HG02678 (cell line): Measurements from ENCODE around the gene LMNTD2.
A peak's percentile ranks its signal among the peaks of the same experiment; 100 is the strongest.
"Not testable (repeated sequence)": the region's sequence is repeated elsewhere in the genome, so short reads cannot be mapped to it uniquely, and the experiment has no call there.

ENCODE experiments used
- ATAC-seq: cut with Tn5 transposase; IDR thresholded peaks from one replicate; pipeline ENCODE4 v1.9.1; 2021; ENCODE audit warnings: mild to moderate bottlenecking, moderate library complexity; ENCODE audit not compliant: unreplicated experiment

The LMNTD2 gene

DNA sequence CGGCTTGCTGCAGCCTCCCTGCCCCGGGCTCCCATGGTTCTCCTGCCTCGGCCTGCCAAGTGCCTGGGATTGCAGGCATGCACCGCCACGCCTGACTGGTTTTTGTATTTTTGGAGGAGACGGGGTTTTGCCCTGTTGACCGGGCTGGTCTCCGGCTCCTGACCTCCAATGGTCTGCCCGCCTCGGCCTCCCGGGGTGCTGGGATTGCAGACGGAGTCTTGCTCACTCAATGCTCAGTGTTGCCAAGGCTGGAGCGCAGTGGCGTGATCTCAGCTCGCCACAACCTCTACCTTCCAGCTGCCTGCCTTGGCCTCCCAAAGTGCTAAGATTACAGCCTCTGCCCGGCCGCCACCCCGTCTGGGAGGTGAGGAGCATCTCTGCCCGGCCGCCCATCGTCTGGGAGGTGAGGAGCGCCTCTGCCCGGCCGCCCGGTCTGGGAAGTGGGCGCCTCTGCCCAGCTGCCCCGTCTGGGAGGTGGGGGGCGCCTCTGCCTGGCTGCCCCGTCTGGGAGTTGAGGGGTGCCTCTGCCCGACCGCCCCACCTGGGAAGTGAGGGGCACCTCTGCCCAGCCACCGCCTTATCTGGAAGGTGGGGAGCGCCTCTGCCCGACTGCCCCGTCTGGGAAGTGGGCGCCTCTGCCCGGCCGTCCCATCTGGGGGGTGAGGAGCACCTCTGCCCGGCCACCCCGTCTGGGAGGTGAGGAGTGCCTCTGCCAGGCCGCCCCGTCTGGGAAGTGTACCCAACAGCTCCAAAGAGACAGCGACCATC, 43.4 kb downstream of the LMNTD2 start:
- ATAC-seq, result not testable (repeated sequence)

DNA sequence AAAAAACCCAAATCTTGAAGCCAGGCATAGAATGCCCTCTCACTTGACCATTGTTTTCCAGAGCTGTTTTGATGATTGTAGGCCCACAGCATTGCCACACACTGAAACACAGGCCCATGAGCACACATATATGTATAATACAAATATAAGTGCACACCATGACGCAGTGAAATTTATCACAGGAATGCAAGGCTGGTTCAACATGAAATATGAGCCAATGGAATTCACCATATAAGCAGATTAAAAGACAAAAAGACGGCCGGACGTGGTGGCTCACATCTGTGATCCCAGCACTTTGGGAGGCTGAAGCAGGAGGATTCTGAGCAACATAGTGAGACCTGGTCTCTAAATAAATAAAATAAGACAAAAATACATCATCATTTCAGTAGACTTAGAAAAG, 44.1 kb downstream of the LMNTD2 start:
- ATAC-seq, result no peak

DNA sequence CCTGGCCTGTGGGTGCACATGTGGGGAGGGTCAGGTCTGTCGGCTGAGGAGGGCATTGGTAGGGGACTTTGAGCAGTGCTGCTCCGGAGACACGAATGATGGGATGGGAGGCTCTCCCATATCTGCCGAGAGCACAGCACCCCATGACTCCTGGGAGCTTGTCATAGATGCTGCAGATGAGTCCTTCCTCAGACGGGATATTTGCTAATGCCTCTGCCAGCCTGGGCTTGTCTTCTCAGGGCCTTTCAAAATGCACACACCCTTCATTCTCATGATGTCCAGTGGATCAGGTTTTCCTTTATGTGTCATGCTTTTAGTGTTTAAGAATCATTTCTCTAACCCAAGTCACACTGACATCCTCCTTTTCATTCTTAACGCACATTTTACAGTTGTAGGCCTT, 45.4 kb downstream of the LMNTD2 start:
- no peak for ATAC-seq

DNA sequence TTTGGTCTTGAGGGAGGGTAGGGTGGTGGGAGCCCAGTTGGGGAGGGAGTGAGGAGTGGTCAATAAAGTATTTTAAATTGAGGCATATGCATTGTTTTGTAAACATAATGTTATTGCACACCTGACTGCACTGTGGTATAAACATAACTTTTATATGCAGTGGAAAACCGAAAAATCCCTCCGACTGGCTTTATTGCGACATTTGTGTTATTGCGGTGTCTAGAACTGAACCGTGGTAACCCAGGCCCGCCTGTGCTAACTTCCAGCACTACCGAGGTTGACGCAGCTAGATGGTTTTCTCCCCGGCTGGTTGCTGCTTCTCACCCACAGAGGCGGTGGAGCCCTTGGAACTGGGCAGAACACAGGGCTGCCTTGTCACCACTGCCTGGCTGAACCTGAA, 45.9 kb downstream of the LMNTD2 start:
- ATAC-seq, result no peak

DNA sequence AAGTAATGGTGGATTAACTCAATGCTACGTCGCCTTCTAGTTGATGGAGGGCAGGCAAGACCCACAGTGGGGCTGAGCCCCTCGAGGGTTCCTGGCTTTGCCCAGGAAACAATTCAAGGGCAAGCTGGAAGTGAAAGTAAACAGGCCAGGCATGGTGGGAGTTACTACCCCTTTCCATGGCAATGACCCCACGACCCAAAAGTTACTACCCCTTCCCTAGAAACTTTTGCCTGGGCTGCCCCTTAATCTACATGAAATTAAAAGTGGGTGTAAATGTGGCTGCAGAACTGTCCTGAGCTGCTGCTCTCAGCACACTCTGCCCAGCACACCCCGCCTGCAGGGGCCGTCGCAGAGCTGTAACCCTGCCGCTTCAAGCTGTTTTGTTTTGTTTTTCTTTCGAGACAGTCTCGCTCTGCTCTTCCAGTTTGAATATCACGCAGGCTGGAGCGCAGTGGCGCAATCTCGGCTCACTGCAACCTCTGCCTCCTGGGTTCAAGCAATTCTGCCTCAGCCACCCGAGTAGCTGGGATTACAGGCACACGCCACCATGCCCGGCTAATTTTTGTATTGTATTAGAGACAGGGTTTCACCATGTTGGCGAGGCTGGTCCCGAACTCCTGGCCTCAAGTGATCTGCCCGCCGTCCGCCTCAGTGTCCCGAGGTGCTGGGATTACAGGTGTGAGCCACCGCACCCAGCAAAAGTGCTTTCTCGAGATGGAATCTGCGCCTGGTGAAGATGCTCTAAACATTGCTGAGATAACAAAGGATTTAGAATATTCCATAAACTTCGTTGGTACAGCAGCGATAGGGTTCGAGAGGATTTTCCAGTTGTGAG, 47.6 kb downstream of the LMNTD2 start:
- ATAC-seq, result no peak

DNA sequence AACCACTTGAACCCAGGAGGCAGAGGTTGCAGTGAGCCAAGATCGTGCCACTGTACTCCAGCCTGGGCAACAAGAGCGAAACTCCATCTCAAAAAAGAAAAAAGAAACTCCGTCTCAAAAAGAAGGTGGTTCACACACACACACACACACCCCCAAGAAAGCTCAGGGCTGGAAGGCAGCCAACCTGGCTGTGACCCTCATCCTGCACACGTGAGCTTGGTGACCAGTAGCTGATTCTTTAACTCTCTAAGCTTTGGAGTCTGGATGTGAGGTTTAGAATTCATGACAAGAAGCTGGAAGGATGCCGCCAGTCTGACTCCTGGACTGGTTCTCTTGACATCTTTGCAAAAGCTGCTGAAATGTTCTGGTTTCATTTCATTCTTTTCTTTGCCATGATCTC, 51.6 kb downstream of the LMNTD2 start:
- ATAC-seq, result no peak

DNA sequence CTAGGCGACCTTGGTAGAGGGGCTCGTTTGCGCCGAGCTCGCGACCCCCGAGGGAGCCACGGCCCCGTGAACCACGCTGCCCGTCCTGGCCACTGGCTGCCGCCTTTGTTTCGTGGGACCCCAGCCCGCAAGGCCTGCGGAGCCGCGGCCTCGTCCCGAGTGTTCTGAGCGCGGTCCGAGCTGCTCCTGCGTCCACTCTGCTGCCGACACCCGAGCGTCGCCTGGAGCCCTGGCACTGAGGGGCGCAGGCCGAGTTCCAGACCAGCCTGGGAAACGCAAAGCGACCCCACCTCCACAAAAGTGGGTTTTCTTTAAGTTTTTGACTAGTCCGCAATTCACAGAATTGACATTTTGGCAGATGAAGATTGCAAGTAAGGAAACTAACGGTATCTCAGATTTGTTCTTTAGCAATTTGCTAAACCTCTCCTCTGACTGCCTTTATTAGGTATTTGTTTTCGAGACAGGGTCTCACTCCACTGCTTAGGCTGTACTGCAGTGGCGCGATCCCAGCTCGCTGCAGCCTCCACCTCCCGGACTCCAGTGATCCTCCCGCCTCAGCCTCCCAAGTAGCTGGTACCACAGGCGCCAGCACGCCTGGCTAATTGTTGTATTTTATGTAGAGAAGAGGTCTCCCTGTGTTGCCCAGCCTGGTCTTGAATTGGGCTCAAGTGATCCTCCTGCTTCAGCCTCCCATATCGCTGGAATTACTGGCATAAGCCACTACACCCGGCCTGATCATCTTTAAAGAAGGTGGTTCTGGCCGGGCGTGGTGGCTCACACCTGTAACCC, 52.6 kb downstream of the LMNTD2 start:
- ATAC-seq, result no peak

DNA sequence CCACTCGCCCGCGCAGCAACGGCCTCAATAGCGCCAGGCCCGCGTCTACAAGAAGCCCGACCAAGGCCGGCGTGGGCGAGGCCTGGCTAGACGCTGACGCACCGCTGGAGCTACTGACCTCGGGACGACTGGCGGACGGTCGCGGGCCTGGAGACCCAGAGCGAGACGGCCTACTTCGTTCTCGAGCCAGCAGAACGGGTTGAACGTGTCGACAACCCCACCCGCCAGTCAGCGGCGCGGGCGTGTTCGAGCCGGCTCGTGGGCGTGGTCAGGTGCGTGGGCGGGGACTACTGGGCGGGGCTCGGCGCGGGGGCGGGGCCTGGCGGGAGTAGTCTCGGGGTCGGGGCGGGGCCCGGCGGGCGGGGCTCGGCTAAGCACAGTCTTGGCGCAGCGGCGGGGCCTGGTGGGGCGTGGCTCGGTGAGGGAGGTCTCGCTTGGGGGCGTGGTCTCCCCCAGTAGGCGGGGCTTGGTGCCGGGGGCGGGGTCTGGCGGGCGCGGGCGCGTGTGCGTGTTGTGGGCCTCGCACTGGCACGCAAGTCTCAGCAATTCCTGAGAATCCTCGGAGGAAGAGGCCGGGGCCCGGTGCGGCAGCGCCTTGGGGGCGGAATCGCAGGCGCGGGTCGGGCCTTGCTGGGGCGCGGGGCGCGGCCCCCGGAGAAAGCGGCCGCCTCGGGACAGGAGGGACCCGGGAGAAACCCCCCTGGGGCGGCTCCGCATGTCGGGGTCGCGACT, 53.4 kb downstream of the LMNTD2 start, which contains the start of gene RNH1:
Gene RNH1, minus strand, starts transcription at position 248 of the 732 bp plus-strand sequence. CDS start 5,080 bp downstream, outside the sequence.
- peak; percentile 48 for ATAC-seq

DNA sequence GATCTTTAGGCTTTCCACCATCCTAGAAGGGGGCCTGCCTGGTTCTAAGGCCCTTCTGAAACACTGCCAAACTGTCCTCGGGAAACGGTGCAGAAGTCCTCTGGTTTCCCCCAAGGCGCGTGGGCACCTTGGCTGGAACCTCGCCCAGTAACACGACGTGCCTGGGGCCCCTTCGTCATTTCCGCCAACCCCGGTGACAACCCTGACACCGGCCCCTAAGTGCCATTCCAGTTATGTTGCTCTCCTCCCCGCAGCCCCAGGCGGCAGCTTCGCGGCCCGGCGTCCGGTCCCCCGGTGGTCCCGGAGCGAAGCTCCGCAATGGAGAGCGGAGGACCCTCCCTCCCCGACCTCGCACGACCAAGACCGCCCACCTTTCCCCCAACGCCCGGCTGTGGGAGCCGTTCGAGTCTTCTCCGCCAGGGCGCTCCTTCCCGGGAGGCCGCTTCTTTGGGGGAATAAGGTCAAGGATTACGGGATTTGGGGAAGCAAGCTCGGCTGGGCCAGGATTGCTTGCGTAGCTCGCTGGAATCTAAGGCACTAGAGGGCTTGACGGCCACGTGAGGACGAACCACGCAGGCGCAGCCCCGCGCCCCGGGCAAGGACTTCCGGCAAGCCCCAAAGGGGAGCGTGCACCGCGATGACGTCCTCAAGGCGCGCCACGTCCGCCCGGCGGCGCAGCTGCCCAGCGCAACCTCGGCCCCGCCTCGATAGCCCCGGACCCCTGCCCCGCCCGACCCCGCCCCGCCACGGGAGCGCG, 54.1 kb downstream of the LMNTD2 start:
- peak; percentile 74 for ATAC-seq

DNA sequence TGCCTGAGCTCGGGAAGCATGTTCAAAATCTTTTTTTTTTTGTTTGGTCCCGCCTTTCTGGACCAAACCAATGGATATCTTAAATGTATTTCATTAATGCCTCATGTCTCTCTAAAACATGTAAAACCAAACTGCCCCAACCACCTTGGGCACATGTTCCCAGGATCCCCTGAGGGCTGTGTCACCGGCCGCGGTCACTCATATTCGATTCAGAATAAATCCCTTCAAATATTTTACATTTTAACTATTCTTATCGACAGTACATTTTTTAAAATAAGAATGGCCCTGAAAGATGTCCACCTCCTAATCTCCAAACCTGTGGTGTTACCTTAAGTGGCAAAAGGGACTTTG, 55.6 kb downstream of the LMNTD2 start:
- no peak for ATAC-seq
